ENCODE results near the gene GLB1L.

Gene GLB1L

DNA sequence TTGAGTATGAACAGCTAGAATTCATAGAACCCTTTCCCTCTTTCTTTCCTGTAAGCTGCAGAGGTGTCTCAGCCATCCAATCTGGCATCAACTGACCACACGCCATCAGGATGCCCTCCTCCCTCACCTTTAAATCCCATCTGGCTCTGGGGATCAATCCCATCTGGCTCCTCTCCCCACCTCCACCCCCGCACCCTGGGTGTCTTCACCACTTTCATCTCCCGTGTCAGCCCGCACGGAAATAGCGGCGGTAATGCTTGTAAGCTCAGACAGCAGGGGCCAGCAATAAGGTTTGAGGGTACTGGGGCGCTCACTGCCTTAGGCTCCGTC lies 7.3 kb upstream of the GLB1L start:
- no peak for DNase-seq

DNA sequence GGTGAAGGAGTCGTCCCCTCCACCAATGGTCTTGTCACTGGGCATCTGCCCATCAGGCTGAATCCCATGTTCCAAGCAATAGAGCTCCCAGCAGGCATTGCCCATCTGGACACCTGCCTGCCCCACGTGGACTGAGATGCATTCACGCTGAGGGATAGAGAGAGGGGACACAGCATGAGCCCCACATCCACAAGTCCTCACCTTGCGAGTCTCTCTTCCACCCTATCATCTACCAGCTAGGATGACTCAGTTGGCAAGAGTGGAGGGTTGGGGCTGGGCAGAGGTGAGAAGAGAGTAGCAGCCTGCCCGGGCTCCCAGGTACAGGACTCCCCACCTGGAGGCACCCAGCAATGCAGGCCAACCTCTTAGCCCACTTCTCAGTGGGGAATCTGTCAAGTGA lies 6.8 kb upstream of the GLB1L start:
- peak; percentile 50 for DNase-seq

- no peak for DNase-seq
Measured at GRCh38 chr2:219251656-219252055, 6.4 kb upstream of the GLB1L start.

GRCh38 chr2:219250049-219250781 lies 5.0 kb upstream of the GLB1L start:
- no peak for DNase-seq

GRCh38 chr2:219249203-219249980 lies 4.1 kb upstream of the GLB1L start:
- peak; percentile 58 for DNase-seq

DNA sequence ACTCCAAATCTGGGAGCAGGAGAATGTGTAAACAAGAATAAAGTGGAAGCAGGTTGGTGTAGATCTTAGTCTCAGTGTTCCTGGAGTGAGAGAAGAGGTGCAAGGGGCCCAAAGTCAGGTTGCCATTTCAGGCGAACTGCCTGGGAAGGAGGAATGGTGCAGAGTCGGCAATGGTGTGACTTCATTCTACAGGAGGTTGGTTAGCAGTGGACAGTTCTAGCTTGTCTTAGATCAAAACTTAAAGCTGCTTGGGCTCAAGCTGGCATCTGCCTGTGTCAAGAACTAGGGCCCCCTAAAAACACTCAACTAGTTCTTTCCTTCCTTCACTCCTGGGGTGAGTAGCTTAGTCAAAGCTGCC lies 3.6 kb upstream of the GLB1L start:
- no peak for DNase-seq

DNA sequence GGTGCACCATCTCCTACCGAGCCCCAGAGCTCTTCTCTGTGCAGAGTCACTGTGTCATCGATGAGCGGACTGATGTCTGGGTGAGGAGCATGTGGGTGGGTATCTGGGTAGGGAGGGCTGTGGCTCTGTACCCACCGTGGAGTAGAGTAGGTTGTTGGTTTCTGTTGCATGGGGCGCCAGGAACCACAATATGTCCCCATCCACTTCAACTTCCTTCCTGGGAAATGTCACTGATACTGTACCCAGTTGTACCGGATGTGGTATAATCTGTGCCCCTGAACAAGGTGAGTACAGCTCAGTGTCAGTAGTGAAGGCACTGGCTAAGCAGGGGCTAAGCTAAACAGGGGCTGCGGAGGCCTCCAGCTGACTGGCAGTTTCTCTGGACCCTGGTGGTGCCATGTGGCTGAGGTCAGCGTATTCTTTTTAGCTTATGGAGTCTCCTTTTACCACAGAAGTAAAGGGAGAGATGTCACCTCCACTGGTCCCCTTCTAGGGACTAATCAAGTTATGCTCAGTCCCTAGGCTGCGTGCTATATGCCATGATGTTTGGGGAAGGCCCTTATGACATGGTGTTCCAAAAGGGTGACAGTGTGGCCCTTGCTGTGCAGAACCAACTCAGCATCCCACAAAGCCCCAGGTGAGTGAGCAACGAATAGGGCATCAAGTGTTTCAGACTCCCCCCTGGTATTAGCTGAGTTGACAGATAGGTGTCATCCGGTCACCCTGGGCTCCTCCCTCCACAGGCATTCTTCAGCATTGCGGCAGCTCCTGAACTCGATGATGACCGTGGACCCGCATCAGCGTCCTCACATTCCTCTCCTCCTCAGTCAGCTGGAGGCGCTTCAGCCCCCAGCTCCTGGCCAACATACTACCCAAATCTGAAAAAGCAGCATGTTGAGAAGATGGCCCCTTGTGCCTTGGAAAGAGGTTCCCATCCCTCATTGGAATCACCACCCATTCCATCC lies 2.7 kb upstream of the GLB1L start:
- DNase-seq: peak; percentile 74

DNA sequence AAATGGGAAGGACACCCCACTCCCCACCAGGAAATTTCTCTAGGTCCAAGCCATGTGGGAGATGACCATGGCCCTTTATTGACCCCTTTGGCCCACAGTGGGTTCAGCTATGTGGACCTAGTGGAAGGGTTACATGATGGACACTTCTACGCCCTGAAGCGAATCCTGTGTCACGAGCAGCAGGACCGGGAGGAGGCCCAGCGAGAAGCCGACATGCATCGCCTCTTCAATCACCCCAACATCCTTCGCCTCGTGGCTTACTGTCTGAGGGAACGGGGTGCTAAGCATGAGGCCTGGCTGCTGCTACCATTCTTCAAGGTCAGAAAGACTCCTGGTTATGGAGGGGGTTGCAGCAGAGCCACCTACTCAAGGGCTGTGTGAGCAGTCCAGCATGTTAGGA lies 1.3 kb upstream of the GLB1L start:
- no peak for DNase-seq

DNA sequence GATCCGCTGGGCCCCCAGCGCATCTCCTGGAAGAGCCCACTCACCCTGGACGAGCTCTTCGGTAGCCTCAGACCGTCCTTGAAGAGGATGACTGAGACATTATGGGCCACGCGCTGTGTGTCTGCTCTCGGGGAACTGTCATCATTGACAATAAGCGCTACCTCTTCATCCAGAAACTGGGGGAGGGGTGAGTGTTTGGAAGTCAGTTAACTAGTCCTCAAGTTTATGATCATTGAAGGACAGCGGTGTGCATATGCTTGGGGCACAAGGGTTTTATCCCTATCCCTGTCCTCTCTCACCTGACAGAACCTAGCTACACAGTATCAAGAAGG lies 621 bp upstream of the GLB1L start:
- peak; percentile 31 for DNase-seq

DNA sequence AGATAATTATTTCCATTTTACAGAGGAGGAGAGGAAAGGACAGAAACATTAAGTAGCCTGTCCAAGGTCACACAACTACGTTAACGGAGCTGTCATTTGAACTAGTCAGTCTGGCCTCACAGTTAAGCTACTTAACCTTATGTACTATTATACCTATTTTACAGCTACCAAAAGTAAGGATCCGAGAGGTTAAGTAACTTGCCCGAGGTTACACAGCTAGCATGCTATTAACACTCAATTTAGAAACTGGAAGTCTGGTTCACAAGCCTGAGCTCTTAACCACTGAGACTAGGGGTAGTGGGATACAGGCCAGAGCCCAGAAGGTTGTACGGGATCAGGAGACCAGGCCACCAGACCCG lies 476 bp downstream of the GLB1L start:
- no peak for DNase-seq

GRCh38 chr2:219243291-219243761 lies 1.9 kb downstream of the GLB1L start:
- no peak for DNase-seq

GRCh38 chr2:219234331-219234730 lies 10.9 kb downstream of the GLB1L start:
- no peak for DNase-seq

GRCh38 chr2:219230059-219230540 lies 15.1 kb downstream of the GLB1L start:
- peak; percentile 80 for DNase-seq

GRCh38 chr2:219229305-219230058 lies 15.8 kb downstream of the GLB1L start, which contains the start of the genes ANKZF1 and ATG9A:
Gene ANKZF1, plus strand, starts transcription at chr2:219229806. Its CDS starts 452 bp downstream, at chr2:219230258.
Gene ATG9A, minus strand, starts transcription at chr2:219229636. Its CDS starts 1,612 bp downstream, at chr2:219228024.
- peak; percentile 99 for DNase-seq

DNA sequence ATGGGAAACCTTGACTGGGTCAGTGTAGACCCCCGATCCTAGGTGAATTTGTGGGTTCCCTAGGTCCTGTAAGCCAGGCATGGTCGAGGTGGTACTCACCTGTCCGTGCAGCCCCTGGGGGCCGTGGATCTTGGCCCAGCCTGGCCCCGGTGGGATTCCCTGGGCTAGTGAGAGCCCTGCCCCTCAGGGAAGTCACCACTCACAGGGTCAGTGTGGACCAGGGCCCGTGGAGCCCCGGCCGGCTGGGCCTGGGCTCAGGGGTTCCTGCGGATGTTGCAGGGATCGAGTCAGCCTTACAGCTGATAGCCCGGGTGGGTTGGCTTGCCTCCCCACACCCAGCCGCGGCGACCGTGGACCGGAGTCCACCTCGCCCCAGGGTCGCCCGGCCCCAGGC lies 16.3 kb downstream of the GLB1L start:
- DNase-seq: no peak

DNA sequence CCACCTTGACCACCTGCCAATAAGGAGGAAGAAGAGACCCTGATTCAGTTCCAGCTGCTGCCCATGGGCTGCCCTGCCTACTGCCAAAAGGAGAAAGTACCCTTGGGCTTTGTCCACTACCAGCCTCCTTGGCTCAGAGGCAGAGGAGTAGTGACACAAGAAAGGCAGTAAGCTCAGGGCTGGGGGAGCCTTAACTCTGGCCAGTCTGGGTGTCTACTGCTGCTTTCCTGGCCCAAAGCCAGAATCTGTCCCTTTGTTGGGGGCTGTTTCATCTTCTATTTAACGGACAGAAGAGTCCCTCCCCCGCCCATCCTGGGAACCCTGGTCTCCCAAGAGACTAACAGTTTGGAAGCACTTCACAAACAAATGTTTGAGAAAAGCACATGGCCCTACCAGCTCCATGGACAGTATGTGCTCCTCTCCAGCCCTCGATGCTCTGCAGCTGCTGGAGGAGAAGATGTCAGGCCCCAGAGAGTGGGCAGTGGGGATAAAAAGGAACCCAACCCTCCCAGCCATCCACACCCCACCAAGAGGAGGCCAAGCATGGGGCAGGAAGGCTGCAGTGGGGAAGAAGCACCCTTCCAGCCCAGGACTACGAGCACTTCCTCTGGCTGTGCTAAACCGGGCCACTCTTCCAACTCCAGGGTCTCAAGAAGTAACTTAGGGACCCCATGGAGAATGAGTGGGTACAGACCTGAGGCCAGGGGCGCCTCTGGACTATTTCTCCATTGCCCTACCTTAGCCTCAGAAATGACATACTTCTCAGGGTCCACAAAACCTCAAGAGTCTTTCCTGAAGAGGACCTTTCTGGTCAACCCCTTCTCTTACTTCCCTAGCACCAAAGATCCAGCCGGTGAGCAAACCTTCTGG lies 17.0 kb downstream of the GLB1L start:
- DNase-seq: no peak

- no peak for DNase-seq
Measured at GRCh38 chr2:219225350-219225749, 19.9 kb downstream of the GLB1L start.

- no peak for DNase-seq
Measured at GRCh38 chr2:219223831-219224610, 21.2 kb downstream of the GLB1L start.

DNA sequence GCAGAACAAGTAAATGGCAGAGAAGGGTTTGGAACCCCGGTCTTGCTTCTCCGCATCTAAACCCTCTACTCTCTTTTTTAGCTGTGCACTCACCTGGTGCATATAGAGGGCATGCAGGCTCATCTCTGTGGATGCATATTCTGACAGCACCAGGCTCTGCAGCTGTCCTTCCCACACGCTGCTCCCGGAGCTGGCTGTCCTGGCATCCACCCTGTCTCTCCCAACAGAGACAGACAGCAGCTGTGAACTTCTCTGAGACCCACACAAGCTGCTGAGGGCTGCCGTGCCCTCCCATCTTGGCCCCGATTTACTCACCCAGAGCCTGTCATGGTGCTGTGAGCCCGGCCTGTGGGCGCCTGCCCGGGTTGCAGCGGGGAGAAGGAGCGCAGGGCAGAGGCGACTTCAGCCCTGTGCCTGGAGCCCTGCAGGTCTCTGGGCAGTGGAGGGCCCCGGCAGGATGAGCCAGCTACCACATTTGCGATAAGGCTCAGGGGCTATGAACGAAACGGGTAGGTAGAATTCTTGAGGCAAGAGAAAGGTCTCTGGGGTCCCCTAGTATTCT lies 23.2 kb downstream of the GLB1L start:
- DNase-seq: no peak

Measured in stimulated activated CD4-positive, alpha-beta T cell treated with anti-CD3 and anti-CD28 coated beads, Interleukin-15, amount 100 ng/mL, for 24 hours (primary cell).